Stimulated activated naive CD8-positive, alpha-beta T cell treated with anti-CD3 and anti-CD28 coated beads, Interleukin-15, Interleukin-2, amounts not matched to agents 100 ng/mL and 50 ng/mL, for 24 hours (primary cell): ENCODE measurements around the gene ATG10.

Source experiments
- H3K27ac Mint-ChIP-seq: one replicate; pipeline ENCODE4 v1.8.0; 2021; ENCODE audit warnings: mild to moderate bottlenecking, mixed read lengths
- H3K27me3 Mint-ChIP-seq: one replicate; pipeline ENCODE4 v1.8.0; 2021; ENCODE audit warnings: mixed read lengths
- H3K36me3 Mint-ChIP-seq: one replicate; pipeline ENCODE4 v1.8.0; 2021; ENCODE audit warnings: low read depth, mixed read lengths
- H3K4me1 Mint-ChIP-seq: one replicate; pipeline ENCODE4 v1.8.0; 2021; ENCODE audit warnings: low read depth, mixed read lengths
- H3K4me3 Mint-ChIP-seq: one replicate; pipeline ENCODE4 v1.8.0; 2021; ENCODE audit warnings: mild to moderate bottlenecking, mixed read lengths
- H3K9me3 Mint-ChIP-seq: one replicate; pipeline ENCODE4 v1.8.0; 2021; ENCODE audit warnings: mixed read lengths

ATG10 gene

DNA sequence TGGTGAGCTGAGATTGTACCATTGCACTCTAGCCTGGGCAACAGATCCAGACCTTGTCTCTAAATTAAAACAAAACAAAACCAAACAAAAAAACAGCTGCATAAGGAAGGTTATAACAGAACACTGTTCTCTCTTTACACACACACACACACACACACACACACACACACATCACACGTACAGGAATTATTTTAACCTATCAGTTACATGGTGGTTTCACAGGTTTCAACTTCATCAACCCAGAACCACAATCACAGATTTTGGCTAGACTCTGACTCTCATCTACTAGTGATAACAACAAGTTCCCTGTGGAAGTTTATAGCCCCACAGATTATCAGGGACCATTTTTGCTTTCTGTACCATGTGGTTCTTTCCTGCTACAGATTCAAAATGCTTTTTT lies 246.1 kb downstream of the ATG10 start:
- Mint-ChIP-seq H3K27me3 (no peaks in the 10 kb centered on the region), H3K4me1 (no peaks in the 10 kb centered on the region), H3K36me3 (no peaks in the 10 kb centered on the region), H3K4me3 (no peak overlapping the region), H3K27ac (no peak overlapping the region), H3K9me3 (no peaks in the 10 kb centered on the region)

DNA sequence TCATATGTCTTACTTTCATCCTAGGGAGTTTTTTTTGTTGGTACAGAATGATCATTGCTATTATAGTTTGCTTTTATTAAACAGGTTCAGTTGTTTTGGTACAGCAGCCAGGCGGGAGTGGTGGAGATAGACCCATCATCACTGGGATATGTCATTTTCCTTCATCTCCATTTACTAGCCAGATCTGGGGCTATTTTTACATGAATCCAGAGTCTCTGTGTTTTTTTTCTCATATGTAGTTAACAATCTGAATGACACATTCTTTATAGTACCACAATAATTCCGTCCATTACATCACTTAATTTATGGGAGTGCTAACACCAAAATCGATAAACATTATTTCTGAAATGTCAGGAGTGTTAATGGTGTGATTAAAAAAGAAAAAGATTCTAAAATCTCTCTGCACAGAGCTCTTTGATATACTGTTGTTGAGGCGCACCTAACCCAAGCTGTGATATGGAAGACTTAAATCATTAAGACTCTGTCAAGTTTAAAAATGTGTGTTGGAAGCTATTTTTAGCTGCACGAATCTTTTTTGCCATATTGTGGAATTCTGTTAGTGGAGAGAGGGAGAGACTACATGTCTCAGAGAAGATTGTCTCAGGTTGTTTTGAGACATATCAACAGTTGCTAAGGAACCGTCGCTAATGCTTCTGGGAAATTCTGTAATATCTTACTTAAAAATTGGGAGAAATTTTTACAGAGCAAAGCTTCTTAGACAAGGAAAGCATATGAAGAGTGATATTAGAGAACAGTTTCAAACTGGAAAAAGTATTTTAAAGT lies 246.7 kb downstream of the ATG10 start:
- no peaks in the 10 kb centered on the region for H3K36me3 Mint-ChIP-seq
- H3K9me3 Mint-ChIP-seq = no peaks in the 10 kb centered on the region
- no peak overlapping the region for H3K27ac Mint-ChIP-seq
- H3K4me1 Mint-ChIP-seq = no peaks in the 10 kb centered on the region
- no peaks in the 10 kb centered on the region for H3K27me3 Mint-ChIP-seq
- H3K4me3 Mint-ChIP-seq = no peak overlapping the region

DNA sequence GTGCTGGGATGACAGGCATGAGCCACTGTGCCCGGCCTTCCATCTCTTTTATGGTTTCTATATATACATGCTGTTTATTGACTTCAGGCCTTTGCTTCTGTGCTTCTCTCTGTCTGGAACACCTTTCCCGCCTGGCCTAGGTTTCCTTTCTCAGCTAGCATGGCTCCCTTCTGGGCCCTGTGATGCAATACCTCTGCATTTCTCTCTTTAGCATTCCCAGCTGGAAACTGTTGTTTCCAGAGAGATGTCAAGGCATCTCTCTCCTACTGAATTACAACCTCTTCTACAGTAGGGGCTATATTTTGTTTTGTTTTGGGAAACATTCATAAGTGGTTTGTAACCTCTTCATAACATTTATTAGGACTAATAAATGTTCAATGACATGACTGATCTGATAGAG lies 249.2 kb downstream of the ATG10 start:
- Mint-ChIP-seq H3K27ac (no peak overlapping the region), H3K9me3 (no peaks in the 10 kb centered on the region), H3K4me1 (peaks cover 4% of the 10 kb centered on the region), H3K27me3 (no peaks in the 10 kb centered on the region), H3K4me3 (no peak overlapping the region), H3K36me3 (no peaks in the 10 kb centered on the region)

DNA sequence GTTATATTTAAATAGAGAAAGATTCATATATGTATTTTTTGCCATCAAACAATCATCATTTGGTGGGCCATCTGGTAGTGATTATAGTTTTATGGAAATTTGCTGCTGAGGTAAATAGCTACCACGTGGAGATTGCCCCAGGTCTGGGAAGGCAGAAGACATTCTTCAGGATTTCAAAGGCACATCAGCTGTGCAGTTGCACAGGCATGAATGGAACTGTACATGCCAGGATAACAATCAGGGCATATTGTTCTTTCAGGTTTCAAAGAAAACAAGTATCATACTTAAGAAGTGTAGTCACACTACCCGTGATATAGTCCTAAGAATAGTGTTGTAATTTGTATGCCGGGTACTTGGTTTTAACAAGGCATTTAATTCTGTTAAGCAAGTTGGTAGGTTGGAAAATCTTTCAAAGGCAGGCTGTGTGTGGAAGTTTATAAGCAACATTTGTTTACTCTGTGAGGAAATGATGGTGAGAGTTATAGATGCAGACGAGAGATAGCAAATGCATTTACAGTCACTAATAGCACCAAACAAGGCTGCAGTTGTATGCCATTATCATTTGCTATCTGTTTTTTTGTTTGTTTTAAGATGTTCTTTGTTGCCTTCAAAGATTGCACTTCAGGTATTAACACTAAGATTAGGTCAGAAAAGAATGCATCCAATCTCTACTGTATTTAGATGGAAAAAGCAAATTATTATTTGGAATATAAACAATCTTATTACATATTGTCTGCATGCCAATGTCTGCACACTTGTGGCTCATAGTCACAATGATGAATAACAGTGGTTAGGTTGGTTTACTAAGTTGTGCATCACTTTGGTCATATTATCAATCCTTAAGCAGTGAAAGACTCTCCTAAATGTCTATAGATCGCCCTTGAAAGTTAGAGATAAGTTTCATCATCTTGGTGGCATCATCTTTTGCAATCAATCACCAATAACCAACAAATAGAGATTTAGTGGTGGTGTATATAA lies 251.1 kb downstream of the ATG10 start:
- Mint-ChIP-seq H3K36me3 (no peaks in the 10 kb centered on the region), H3K27ac (no peak overlapping the region), H3K9me3 (no peaks in the 10 kb centered on the region), H3K4me3 (no peak overlapping the region), H3K27me3 (no peaks in the 10 kb centered on the region), H3K4me1 (peaks cover 4% of the 10 kb centered on the region)

DNA sequence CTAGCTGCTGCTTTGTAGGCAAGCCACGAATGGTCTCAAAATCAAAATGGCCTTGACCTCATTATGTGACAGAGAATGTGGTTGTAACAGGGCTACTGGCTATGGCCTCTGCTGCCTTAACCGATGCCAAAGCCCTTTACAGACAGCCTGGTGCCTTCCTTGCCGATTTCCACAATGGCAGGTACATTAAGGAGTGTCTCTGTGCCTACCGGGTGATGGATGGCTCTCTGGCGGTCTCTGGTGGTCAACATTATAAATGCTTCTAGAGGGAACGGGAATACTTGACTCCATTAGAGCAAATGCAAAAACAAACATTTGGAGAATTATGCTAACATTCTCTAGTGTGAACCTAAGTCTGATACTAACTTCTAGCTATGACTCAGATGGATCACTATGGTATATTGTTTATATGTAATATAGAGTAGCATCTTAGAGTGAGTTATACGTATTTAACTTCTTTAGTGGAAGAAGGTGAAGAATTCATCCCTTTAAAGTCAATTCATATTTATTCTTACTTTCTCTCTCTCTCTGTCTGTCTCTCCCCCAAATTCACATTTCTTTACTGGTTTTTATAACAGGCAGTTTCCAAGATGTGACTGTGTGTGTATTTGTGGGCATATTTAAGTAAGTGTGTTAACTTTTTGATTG lies 253.8 kb downstream of the ATG10 start:
- Mint-ChIP-seq H3K36me3 (no peaks in the 10 kb centered on the region), H3K4me3 (no peak overlapping the region), H3K27ac (no peak overlapping the region)

DNA sequence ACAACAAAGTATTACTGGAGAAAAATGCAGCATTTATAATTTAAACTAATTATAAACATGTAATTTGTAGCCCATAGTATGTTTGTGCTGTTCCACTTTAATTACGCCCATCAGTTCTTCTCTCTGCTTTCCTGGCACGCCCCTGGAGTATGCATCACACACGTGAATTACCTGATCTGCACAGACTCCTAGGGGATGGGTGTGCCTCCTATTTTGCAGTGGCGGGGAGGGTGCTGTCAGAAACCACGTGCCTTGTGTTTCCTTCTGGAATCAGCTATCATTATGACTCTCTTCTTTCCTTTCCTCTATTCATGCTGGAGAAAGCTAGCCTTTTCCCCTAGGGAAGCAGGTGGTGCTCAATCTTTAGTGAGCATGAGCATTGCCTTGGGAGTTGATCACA lies 263.1 kb downstream of the ATG10 start:
- H3K27me3 Mint-ChIP-seq = no peaks in the 10 kb centered on the region
- no peak overlapping the region for H3K27ac Mint-ChIP-seq
- no peaks in the 10 kb centered on the region for H3K36me3 Mint-ChIP-seq
- H3K4me3 Mint-ChIP-seq = no peak overlapping the region
- H3K4me1 Mint-ChIP-seq = no peaks in the 10 kb centered on the region
- no peaks in the 10 kb centered on the region for H3K9me3 Mint-ChIP-seq

More for the DNA sequence above, 253.8 kb downstream of the ATG10 start:
- Mint-ChIP-seq H3K9me3 (no peaks in the 10 kb centered on the region), H3K27me3 (no peaks in the 10 kb centered on the region), H3K4me1 (peaks cover 4% of the 10 kb centered on the region)

DNA sequence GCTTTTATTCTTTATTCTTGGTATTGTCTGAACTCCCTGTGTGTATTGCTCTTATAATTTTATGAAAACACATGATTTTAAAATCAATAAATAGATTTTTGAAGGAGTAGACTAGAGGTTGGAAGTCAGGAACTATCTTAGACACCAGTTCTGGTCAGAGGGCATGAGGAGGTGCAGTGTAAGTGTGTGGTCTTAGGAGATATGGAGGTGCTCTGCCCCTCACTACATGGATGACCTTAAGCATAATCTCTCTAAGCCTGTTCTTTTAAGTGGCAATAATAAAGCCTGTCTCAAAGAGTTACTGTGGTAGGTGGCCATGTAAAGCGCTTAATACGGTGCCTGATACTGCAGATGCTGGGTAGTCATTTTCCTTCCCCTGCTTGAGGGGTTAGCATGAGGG lies 272.3 kb downstream of the ATG10 start:
- H3K36me3 Mint-ChIP-seq = peaks cover 16% of the 10 kb centered on the region
- H3K4me3 Mint-ChIP-seq = no peak overlapping the region
- peaks cover 7% of the 10 kb centered on the region for H3K9me3 Mint-ChIP-seq
- H3K27ac Mint-ChIP-seq = no peak overlapping the region
- H3K4me1 Mint-ChIP-seq = no peaks in the 10 kb centered on the region
- no peaks in the 10 kb centered on the region for H3K27me3 Mint-ChIP-seq

DNA sequence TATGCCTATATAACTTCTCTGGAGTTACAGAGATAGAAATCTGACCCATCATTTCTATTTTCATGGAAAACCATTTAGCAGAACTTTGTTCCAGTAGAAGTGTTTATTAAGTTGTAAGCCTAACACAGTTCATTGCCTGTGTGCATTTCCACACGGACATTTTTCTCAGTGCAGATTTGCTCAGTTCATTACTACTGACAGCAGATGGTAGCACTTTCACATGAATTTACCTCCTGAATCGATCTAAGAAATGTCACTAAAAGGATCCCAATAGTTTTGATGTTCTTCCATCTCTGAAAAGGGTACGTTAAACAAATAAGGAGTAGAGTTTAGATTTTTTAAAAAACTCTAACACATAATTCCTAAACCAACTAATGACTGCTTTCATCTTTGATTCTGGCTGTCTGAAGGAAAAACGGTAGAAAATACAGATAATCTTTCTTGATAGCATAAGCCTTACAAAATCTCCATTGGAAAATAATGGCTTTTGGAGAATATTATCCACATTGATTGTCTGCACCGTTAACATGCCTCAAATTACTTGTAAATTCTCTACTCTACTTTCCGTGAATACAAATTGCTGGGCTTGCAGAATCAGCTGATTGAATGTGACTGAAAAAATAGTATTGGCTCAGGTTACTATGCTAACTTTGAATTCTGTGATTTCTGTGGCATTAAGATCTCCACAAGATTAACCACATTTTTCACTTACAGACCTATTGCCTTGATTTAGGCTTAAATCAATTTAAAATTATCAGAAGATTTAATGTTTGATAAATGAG lies 273.2 kb downstream of the ATG10 start:
- Mint-ChIP-seq H3K36me3 (peaks cover 16% of the 10 kb centered on the region), H3K27ac (no peak overlapping the region), H3K27me3 (no peaks in the 10 kb centered on the region), H3K4me3 (no peak overlapping the region), H3K4me1 (no peaks in the 10 kb centered on the region), H3K9me3 (peaks cover 7% of the 10 kb centered on the region)

DNA sequence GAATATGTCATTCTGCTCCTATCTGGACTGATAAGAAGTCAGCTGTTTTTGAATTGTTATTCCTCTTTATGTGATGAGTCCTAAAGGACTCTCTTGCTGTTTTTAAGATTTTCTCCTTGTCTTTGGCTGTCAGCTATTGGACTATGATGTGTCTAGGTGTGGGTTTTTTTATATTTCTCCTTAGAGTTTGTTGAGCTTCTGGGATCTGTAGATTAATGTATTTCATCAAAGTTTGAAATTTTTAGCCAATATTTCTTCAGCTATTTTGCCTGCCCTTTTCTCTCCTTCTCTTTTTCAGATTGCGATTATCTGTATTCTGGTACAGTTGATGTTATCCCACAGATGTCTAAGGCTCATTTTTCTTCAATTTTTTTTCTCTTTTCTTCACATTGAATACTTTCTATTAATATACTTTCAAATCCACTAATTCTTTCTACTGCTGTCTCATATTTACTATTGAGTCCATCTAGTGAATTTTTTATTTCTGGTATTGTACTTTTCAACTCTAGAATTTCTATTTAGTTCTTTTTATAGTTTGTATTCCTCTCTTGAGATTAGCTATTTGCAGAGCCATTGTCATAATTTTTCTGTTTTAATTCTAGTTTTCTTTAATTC lies 275.2 kb downstream of the ATG10 start:
- H3K4me1 Mint-ChIP-seq = no peaks in the 10 kb centered on the region
- H3K27me3 Mint-ChIP-seq = no peaks in the 10 kb centered on the region
- H3K4me3 Mint-ChIP-seq = no peak overlapping the region
- H3K9me3 Mint-ChIP-seq = peaks cover 7% of the 10 kb centered on the region
- H3K27ac Mint-ChIP-seq = no peak overlapping the region
- peaks cover 16% of the 10 kb centered on the region for H3K36me3 Mint-ChIP-seq

DNA sequence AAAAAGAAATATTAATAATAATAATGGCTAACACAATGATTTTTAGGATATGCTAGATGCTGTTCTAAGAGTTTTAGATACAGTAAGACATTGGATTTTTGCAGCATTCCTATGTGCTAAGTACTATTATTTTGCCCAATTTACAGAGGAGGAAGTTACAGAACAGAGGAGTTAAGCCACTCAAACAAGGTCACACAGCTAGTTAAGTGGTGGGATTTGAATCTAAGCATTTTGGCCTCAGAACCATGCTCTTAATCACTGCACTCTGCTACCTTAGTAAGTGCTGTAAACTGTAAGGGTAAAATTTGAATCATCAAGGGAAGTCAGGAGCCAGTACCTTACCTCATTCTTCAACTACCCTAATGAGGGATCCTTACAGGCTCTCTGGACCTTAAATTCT lies 280.9 kb downstream of the ATG10 start:
- Mint-ChIP-seq H3K4me3 (no peak overlapping the region), H3K27ac (no peak overlapping the region), H3K27me3 (no peaks in the 10 kb centered on the region), H3K4me1 (no peaks in the 10 kb centered on the region), H3K36me3 (peaks cover 11% of the 10 kb centered on the region), H3K9me3 (no peaks in the 10 kb centered on the region)

DNA sequence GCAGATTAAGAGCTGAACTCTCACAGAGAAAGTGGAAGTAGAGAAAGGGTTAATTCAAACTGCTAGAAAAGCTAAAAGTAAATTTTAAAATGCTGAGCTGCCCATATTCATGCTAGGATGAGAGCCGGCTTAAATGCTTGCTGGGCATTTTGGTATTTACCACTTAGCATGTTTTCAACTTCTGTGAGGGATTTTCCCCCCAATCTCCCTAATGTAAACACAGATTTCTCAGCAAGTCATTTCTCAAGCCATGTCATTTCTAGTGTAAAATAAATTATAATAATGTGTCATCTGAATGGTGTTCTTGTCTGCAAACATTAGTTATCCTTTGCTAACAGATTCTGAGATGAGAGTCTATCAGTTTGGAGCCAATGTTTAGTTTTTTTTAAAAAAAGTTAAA lies 284.0 kb downstream of the ATG10 start:
- H3K4me1 Mint-ChIP-seq = no peaks in the 10 kb centered on the region
- H3K27me3 Mint-ChIP-seq = no peaks in the 10 kb centered on the region
- peaks cover 6% of the 10 kb centered on the region for H3K36me3 Mint-ChIP-seq
- H3K4me3 Mint-ChIP-seq = no peak overlapping the region
- H3K9me3 Mint-ChIP-seq = no peaks in the 10 kb centered on the region
- no peak overlapping the region for H3K27ac Mint-ChIP-seq

DNA sequence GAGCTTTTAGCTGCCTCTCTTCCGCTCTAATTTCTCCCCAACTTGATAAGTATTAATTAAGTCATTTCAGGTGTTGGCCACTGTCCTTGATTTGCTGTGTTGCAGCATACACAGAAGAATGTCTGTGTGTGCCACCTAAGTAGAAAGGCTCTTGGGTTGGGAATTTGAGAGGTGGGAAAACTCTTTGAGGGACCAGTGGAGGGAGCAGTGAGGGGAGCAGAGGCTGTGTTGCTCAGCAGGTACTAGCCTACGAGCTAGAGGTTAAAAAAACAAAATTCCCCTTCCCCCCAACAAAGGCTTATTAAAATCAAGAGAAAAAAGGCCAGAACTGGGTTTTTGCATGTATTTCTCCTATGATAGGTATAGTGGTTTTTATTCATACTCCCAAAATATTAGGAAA lies 285.4 kb downstream of the ATG10 start:
- Mint-ChIP-seq H3K4me3 (no peak overlapping the region), H3K9me3 (no peaks in the 10 kb centered on the region), H3K27me3 (no peaks in the 10 kb centered on the region), H3K27ac (no peak overlapping the region), H3K36me3 (peaks cover 6% of the 10 kb centered on the region), H3K4me1 (no peaks in the 10 kb centered on the region)

DNA sequence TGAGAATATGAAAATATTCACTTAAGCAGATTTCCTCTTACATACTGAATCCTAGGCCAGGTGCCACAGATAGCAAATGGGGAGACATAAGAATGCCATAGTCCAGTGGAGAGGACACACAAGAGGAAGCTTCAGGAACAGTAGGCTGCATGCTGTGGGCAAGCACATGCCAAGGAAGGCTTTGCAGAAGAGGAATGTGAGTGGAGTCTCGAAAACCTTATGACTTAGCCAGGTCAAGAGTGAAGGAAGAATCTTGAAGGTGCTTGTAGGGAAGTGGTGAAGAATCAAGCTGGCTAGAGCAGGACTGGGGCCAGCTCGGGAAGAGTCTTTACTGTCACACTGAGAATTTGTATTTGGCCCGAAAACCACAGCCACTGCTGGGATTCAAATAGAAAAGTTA lies 285.9 kb downstream of the ATG10 start:
- H3K27ac Mint-ChIP-seq = no peak overlapping the region
- peaks cover 6% of the 10 kb centered on the region for H3K36me3 Mint-ChIP-seq
- H3K4me1 Mint-ChIP-seq = no peaks in the 10 kb centered on the region
- no peaks in the 10 kb centered on the region for H3K9me3 Mint-ChIP-seq
- no peak overlapping the region for H3K4me3 Mint-ChIP-seq
- no peaks in the 10 kb centered on the region for H3K27me3 Mint-ChIP-seq

DNA sequence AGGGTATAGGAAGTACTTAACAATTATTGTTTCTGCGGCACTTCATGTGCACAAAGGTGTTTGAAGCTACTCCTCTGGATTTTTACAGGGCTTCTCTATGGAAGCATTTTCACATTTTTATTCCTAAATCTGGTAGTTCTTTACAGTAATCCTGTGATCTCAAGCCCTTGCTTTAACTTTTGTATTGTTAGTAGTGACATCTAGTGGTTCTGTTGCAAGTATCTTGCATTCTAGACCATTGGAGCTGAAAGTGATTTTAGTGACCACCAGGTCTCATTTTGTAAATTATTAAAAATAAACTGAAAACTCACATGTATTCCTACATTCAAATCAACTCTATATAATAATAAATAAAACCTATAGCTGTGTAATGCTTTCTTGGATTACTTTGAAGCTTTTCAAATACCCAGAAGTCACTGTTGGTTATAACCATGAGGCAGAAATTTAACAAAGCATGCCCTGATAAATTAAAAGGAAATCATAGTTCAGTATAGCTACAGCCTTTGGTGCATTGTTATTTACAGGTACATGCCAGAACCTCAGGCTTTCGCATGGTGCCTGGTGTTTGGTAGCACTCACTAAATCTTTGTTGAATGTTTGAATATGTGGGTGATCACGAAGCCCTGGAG lies 287.5 kb downstream of the ATG10 start:
- Mint-ChIP-seq H3K27ac (no peak overlapping the region), H3K4me1 (no peaks in the 10 kb centered on the region), H3K4me3 (no peak overlapping the region), H3K36me3 (no peaks in the 10 kb centered on the region), H3K27me3 (no peaks in the 10 kb centered on the region), H3K9me3 (no peaks in the 10 kb centered on the region)
